Measurements from ENCODE around the gene ZNF511. TPM values are rescaled to one million over a fixed set of nuclear protein-coding genes. Genes with fewer than 3 reads are reported as not detected.
A peak's percentile ranks its signal among the peaks of the same experiment; 100 is the strongest.

Gene ZNF511
- total RNA-seq, 3 donors from 2014 or later, result 27.4 to 33.2 (median 32.1) TPM

- Histone ChIP-seq H3K4me3 (peak overlapping the region in 2 of 3 donors; percentile 52 to 68), H3K27me3 (peaks cover 6 to 49% of the 10 kb centered on the region in 2 donors), H3K27ac (no peak overlapping the region), H3K4me1 (peaks cover 0 to 5% of the 10 kb centered on the region in 2 donors), H3K9me3 (peaks cover 0 to 3% of the 10 kb centered on the region in 2 donors), H3K36me3 (no peaks in the 10 kb centered on the region)
- no peak for DNase-seq (ENCODE audit: low spot score in 2 of 2)
- intact Hi-C loops (cut with DNase I; ENCODE audit: low total_unique reads), result no loop called here
- TF ChIP-seq POLR2AphosphoS5 (IDR thresholded peaks at IDR 0.05), result no peak
- no peak for TF ChIP-seq POLR2A (IDR thresholded peaks at IDR 0.05)
- no peak for TF ChIP-seq CTCF (IDR thresholded peaks at IDR 0.05)
Observed at GRCh38 chr10:133324857-133325260, 16.1 kb downstream of the ZNF511 start.

GRCh38 chr10:133325440-133326222 lies 16.9 kb downstream of the ZNF511 start:
- Histone ChIP-seq H3K27ac (no peak overlapping the region), H3K36me3 (no peaks in the 10 kb centered on the region), H3K4me1 (peaks cover 0 to 5% of the 10 kb centered on the region in 2 donors), H3K4me3 (peak overlapping the region; percentile 3 to 68 (median 52)), H3K9me3 (peaks cover 0 to 3% of the 10 kb centered on the region in 2 donors), H3K27me3 (peaks cover 6 to 49% of the 10 kb centered on the region in 2 donors)
- DNase-seq (ENCODE audit: low spot score in 2 of 2), result no peak
- TF ChIP-seq CTCF (IDR thresholded peaks at IDR 0.05) (no peak), POLR2AphosphoS5 (IDR thresholded peaks at IDR 0.05) (no peak), POLR2A (IDR thresholded peaks at IDR 0.05) (no peak)
- intact Hi-C loops (cut with DNase I; ENCODE audit: low total_unique reads), result no loop called here

- Histone ChIP-seq H3K36me3 (no peaks in the 10 kb centered on the region), H3K27ac (no peak overlapping the region), H3K27me3 (peaks cover 6 to 52% of the 10 kb centered on the region in 2 donors), H3K9me3 (no peaks in the 10 kb centered on the region), H3K4me1 (peaks cover 0 to 5% of the 10 kb centered on the region in 2 donors), H3K4me3 (peak overlapping the region in 2 of 3 donors; percentile 52 to 68)
- no peak for DNase-seq (ENCODE audit: low spot score in 2 of 2)
- TF ChIP-seq CTCF (IDR thresholded peaks at IDR 0.05) (no peak), POLR2AphosphoS5 (IDR thresholded peaks at IDR 0.05) (no peak), POLR2A (IDR thresholded peaks at IDR 0.05) (no peak)
- intact Hi-C loops (cut with DNase I; ENCODE audit: low total_unique reads), result no loop called here
Observed at GRCh38 chr10:133326223-133326551, 17.5 kb downstream of the ZNF511 start.

GRCh38 chr10:133326745-133327650 lies 18.3 kb downstream of the ZNF511 start:
- no peak for DNase-seq (ENCODE audit: low spot score in 2 of 2)
- H3K4me1 ChIP-seq, result peaks cover 0 to 5% of the 10 kb centered on the region in 2 donors
- H3K27me3 ChIP-seq, result peaks cover 6 to 56% of the 10 kb centered on the region in 2 donors
- no peak overlapping the region for H3K27ac ChIP-seq
- no peaks in the 10 kb centered on the region for H3K36me3 ChIP-seq
- no peaks in the 10 kb centered on the region for H3K9me3 ChIP-seq
- intact Hi-C loops (cut with DNase I; ENCODE audit: low total_unique reads), result no loop called here
- H3K4me3 ChIP-seq, result no peak overlapping the region
- TF ChIP-seq POLR2AphosphoS5 (IDR thresholded peaks at IDR 0.05) (no peak), POLR2A (IDR thresholded peaks at IDR 0.05) (no peak)

- H3K27ac ChIP-seq, result no peak overlapping the region
- H3K9me3 ChIP-seq, result no peaks in the 10 kb centered on the region
- H3K4me1 ChIP-seq, result peaks cover 0 to 5% of the 10 kb centered on the region in 2 donors
- no peak overlapping the region for H3K4me3 ChIP-seq
- H3K36me3 ChIP-seq, result no peaks in the 10 kb centered on the region
- DNase-seq (ENCODE audit: low spot score in 2 of 2), result no peak
- no peak for TF ChIP-seq CTCF (IDR thresholded peaks at IDR 0.05)
- no peak for TF ChIP-seq POLR2A (IDR thresholded peaks at IDR 0.05)
- H3K27me3 ChIP-seq, result peaks cover 6 to 64% of the 10 kb centered on the region in 2 donors
- intact Hi-C loops (cut with DNase I; ENCODE audit: low total_unique reads), result no loop called here
Observed at GRCh38 chr10:133327651-133328357, 19.1 kb downstream of the ZNF511 start.
